GM18909 (cell line): ENCODE measurements around the gene PIH1D1.

Experiments
- ATAC-seq: cut with Tn5 transposase; IDR thresholded peaks from one replicate; pipeline ENCODE4 v1.9.1; 2021; ENCODE audit warnings: mild to moderate bottlenecking; ENCODE audit not compliant: unreplicated experiment, poor library complexity

The PIH1D1 gene

DNA sequence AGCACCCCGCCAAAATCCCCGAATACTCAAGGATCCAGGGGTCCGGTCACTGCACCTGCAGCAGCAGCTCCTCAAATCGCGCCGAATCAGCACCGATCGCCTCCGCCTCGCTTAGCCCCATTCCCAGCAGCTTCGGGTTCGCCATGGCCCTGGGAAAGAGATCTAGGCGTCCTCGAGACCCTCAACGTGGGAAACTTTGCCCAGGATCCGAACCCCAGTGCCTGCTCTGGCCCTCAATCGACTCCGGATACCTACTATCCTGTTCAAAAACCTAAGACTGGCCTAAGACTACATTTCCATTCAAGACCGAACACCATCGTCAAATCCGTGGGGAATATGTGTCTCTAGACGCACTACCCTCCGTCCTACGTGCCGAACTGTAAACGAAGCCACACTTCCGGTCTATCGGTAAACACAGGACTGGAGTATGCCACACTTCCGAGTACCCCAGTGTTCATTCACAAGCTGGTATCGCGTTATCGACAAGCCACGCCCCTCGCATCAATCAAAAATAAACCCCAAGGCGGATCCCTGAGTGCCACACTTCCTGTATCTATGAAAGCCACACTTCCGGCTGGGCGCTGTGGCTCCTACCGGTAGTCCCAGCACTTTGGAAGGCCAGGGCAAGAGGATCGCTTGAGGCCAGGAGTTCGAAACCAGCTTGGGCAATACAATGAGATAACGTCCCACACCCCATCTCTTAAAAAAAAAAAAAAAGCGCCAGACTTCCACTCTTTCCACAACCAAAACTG, at the start of gene PIH1D1:
Gene PIH1D1 (minus strand): TSS at position 385 of the 752 bp plus-strand sequence. CDS start 240 bp downstream, at position 145.
- peak; percentile 64 for ATAC-seq

DNA sequence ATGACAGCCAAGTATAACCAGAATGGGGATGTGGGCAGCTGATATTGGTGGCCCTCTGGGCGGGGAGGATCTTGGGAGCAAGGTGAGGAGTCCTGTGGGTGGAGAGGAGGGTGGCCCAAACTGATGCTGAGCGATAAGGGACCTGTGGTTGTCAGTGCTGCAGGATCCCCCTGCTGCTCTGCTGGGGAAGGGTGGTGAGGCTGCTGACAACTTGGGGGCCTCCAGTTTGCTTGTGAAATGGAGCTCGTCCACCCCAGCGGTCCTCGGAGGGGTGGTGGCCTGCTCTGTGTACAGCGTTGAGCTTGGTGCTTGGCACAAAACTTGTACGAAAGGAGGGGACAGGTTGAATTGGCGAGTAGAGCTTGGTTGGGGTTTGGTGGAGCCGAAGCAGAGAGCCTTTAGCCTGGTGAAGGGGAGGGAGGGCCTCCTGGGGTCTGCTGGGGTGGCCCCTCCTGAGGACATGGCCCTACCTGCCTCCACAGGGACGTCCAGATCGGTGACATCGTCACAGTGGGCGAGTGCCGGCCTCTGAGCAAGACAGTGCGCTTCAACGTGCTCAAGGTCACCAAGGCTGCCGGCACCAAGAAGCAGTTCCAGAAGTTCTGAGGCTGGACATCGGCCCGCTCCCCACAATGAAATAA, 47.5 kb upstream of the PIH1D1 start:
- ATAC-seq: no peak

DNA sequence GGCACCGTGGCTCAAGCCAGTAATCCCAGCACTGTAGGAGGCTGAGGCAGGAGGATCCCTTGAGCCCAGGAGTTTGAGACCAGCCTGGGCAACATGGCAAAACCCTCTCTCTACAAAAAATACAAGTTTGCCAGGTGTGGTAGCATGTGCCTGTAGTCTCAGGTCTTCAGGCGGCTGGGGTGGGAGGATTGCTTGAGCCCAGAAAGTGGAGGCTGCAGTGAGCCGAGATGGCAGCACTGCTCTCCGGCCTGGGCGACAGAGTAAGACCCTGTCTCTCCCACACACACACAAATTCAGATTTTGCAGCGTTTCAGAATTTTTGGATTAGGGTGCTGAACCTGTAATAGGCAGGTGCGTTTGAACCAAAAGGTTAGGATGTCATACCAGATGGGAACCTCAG, 46.9 kb upstream of the PIH1D1 start:
- ATAC-seq: no peak

DNA sequence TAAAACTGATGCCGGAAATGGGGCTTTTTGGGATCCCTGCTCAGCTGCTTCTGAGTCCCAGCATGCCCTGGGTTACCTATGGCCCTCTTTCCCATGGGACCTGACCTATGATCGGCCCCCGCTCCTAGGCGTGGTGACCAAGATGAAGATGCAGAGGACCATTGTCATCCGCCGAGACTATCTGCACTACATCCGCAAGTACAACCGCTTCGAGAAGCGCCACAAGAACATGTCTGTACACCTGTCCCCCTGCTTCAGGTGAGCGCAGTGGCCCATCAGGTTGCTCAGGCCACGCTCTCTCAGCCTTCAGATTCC, 46.1 kb upstream of the PIH1D1 start:
- ATAC-seq: no peak

DNA sequence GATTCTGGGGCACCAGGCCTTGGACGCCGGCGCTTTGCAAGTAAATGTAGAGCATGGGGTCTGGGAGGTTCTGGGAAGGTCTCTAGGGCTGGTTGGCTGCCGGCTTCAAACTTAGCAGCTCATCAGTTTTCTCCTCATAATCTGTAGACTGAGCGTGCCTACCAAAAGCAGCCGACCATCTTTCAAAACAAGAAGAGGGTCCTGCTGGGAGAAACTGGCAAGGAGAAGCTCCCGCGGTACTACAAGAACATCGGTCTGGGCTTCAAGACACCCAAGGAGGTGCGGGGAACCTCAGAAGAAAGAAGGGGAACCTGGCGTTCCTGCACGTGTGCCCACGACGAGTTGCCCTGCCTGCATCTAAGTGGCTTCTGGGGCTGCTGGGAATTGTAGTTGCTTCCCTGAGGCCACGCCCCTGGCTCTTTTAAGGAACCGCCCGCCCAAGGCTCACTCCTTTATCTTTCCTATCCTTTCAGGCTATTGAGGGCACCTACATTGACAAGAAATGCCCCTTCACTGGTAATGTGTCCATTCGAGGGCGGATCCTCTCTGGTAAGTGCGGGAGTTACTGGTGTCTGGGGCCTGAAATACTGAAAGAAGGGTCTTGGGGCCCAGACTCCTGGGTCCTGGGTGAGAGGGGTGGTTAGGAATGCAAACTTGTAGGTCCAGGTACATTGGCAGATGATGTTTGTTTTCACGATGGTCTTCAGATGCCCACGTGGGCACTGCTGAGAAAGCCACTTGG, 45.6 kb upstream of the PIH1D1 start:
- ATAC-seq: no peak

DNA sequence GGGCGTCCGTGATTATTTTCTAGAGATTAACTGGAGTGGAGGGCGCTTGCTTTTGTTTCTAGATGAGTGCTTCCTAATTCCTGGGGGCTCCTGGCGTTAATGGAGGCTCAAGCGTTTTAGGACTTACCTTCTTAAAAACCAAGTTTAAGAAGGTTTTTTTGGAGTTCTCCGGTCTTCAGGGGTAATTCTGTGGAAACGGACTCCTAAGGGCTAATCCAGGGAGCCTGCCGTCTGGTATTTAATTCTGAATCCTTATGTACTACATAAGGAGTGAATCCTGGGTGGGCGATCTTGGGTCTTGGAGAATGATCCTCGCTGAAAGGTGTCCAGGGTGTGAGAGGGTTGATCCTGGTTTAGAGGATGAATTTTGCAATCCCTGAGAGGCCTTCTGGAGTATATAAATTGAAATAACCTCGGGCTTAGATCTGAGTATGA, 45.0 kb upstream of the PIH1D1 start:
- ATAC-seq: no peak

DNA sequence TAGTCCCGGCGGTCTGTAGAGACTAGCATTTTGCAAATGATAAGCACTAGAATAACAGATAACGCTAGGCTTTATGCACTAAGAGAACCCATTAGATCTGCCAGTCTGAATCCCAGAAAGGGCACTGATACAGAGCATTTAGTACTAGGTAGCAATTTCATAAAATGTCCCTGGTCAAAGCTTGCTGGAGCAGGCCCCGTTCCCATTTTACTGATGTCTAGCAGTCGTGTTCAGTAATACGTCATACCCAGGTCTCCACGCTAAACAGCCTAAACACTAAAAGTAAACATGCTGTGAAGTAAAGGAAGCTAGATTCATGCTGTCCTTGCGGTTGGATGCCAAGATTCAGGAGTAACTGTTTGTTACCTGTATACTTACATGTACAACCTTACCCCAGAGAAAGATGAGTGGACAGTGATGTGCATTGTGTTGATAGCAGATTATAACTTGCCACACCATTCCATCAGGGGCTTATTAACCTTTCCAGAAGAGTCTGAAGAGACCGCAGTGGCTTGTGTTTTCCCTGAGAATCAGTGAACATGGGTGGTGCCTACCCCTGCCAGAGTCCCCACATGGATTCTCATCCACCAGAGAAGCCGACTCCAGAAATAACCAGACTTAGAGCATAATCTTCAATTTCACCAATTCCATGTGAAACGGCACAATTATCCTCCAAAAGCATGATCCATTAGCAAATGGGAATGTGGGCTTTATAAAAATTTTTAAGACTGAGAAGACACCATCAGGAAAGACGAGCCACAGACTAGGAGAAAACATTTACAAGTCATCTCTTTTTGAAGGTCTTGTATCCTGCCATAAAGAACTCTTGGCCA, 41.2 kb upstream of the PIH1D1 start:
- no peak for ATAC-seq

DNA sequence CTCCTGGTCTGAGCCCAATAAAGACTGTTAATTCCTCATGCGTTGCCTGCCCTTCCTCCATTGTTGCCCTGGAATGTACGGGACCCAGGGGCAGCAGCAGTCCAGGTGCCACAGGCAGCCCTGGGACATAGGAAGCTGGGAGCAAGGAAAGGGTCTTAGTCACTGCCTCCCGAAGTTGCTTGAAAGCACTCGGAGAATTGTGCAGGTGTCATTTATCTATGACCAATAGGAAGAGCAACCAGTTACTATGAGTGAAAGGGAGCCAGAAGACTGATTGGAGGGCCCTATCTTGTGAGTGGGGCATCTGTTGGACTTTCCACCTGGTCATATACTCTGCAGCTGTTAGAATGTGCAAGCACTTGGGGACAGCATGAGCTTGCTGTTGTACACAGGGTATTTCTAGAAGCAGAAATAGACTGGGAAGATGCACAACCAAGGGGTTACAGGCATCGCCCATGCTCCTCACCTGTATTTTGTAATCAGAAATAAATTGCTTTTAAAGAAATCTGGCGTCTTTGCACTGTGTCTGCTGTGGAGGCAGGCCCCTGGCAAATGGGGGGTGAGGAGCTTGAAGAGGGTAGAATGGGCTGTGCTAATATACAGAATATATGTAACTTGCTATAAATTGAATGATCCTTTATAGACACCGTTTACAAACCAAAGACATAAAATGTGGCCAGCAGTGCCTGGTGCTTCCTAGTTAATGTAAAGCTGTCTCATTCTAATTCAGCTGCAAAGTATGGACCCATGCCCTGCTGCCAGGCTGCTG, 40.4 kb upstream of the PIH1D1 start:
- no peak for ATAC-seq

DNA sequence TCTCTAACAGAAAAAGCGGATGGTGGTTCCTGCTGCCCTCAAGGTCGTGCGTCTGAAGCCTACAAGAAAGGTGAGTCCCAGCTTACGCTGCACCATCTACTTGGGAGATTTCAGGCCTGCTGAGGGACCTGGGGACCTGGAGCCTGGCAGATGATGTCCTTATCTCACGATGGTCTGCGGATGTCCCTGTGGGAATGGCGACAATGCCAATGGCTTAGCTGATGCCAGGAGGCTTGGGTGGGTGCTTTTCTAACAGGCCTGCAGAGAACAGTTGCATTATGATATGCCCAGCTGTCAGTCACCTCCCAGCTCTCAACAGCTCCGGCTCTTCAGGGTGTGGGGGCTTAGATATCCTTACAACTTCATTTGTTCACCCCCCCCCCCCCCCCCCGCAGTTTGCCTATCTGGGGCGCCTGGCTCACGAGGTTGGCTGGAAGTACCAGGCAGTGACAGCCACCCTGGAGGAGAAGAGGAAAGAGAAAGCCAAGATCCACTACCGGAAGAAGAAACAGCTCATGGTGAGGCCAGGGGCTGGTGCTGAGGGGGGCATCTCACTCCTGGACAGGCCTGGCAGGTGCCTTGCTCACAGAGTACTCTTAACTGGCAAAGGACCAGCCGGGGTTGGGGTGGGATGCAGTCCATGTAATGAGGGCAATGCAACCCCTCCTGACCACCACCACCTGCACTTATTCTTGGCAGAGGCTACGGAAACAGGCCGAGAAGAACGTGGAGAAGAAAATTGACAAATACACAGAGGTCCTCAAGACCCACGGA, 39.6 kb upstream of the PIH1D1 start:
- no peak for ATAC-seq

DNA sequence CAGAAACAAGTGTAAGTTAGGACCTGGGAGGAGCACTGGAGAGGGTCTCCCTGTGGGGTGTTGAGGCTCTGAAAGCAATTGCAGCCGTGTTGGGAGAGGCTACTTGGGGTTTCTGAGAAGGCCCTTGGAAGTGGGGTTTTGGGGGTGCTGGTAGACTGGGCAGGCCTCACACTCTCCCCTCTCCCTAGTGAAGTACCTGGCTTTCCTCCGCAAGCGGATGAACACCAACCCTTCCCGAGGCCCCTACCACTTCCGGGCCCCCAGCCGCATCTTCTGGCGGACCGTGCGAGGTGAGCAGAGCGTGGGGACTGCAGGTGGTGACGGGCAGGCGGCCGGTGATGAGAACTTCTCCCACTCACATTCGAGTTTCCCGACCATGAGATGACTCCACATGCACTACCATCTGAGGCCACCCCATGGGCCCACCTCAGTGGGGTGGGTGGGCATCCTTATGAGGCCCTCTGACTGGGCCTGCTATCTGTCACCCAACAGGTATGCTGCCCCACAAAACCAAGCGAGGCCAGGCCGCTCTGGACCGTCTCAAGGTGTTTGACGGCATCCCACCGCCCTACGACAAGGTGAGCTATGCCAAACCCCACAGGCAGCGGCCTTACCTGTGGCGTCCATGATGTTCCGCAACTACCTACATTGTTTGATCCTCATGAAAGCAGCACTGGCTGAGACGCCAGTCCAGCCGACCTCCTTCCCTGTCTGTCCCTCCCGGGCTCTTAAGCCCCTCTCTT, 38.8 kb upstream of the PIH1D1 start:
- ATAC-seq: no peak

DNA sequence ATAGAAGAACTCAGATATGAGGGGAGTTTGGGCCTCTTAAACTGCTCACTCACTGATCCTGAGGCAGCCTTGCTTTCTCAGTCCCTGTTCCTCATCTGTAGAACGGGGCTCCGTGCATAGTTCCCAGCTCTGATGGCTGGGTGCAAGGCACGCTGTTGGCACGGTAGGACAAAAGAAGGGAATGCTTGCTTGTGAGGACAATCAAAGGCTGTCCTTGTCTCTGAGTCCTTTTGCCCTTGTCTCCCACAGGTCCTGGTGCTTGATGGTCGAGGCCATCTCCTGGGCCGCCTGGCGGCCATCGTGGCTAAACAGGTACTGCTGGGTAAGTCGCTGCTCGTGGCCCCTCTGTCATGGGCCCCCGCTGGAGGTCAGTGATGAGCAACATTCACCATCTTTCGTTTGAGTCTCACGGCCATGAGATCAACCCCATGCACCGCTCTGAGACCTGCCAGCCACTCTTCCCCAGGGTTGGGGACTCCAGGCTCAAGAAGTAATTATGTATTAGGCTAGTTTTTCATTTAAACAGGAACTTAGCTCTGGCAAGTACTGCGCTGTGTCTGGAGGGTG, 38.1 kb upstream of the PIH1D1 start:
- ATAC-seq: no peak

DNA sequence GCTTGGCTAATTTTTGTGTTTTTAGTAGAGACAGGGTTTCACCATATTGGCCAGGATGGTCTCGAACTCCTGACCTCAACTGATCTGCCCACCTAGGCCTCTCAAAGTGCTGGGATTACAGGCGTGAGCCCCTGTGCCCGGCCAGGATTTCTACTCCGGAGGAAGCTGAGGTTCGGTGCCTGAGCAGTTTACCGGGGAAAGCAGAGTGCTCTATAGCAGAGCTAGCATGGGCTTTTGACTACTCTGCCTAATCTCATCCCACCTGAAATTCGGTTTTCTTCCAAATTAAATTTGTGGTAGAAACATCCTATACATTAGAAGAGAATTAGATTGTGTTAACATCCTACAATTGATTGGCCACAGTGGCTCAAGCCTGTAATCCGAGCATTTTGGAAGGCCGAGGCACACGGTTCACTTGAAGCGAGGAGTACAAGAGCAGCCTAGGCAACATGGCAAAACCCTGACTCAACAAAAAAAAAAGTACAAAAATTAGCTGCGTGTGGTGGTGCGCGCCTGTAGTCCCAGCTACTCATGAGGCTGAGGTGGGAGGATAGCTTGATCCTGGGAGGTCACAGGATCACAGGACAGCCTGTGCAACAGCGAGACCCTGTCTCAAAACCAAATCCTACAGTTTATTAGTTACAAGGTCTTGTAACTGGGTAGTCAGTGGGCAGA, 37.4 kb upstream of the PIH1D1 start:
- no peak for ATAC-seq

DNA sequence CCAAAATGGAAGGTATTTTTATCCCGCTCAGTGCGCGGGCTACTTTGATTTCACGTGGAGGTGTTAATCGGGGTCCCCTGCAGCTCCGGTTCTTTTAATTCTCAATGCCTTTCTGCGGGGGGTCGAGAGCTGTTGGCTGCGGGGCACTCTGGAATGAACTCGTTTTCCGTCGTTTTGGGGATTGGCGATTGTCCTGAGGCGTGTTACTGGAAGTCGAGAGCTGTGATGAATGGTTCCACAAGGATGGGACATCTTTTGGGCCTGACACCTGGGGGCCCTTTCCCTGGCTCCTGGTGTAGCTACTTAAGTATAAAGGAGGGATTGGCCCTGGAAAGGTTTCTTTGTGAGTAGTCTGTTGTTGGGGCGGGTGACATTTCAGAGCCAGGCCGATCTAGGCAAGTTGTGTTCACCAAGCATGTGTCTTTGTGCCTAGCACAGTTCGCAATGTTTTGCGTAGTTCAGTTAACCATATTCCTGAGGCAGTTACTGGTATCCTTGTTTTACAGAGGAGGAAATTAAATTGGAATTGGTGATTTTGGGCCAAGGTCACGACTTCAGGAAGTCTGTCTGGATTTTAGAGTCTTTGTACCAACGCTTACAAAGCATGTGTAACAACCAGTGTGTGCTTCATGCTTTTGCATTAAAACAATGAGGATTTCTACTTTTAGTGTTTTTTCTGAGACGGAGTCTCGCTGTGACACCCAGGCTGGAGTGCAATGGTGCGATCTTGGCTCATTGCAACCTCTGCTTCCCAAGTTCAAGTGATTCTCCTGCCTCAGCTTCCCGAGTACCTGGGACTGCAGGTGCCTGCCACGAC, 36.6 kb upstream of the PIH1D1 start:
- ATAC-seq: no peak

DNA sequence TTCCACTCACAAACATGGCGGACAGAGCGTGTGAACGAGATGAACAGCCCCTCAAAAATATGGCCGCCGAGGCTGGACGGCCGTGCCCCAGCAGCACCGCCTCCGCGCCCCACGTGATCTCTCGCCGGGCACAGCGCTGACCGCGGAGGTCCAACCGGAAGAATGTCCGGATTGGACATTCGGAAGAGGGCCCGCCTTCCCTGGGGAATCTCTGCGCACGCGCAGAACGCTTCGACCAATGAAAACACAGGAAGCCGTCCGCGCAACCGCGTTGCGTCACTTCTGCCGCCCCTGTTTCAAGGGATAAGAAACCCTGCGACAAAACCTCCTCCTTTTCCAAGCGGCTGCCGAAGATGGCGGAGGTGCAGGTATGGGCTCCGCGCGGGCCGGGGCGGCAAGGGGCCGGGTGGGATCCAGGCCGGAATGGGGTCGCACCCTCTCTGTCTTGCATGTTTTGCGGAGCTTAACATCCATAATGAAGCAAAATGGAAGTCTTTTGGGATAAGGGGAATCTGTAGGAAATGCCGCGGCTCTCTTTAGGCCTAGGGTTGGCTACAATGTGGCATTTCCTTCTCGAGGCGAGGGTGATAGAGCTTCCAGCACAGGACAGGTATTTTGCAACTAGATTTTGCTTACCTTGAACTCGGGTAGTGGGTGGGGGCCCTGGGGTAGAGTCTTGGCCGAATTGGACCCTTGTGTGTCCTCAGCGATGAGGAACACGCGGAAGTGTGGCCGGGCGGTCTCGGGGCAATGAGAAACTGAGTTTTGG, 35.8 kb upstream of the PIH1D1 start, which contains the start of gene RPL13A:
Gene RPL13A (plus strand): TSS at position 332 of the 769 bp plus-strand sequence. CDS start 22 bp downstream, at position 354.
- ATAC-seq: peak; percentile 90

DNA sequence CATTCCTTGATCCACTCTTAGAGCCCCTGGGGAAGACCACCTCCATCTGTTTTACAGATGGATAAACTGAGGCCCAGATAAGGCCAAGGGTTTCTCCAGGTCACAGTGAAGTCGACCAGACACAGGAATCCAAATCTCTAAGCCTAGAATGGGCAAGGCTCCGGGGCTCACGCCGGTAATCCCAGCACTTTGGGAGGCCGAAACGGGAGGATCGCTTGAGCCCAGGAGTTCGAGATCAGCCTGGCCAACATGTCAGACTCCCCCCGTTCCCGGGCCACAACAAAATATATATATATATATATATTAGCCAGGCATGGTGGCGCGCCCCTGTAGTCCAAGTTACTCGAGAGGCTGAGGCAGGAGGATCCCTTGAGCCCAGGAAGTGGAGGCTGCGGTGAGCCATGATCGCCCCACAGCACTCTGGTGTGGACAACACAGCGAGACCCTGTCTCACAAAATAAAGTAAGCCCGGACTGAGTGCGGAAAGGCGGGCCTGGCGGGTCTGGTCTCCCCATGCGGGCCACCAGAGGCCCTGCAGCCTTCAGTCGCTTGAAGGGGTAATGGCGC, 35.2 kb upstream of the PIH1D1 start:
- ATAC-seq: no peak

DNA sequence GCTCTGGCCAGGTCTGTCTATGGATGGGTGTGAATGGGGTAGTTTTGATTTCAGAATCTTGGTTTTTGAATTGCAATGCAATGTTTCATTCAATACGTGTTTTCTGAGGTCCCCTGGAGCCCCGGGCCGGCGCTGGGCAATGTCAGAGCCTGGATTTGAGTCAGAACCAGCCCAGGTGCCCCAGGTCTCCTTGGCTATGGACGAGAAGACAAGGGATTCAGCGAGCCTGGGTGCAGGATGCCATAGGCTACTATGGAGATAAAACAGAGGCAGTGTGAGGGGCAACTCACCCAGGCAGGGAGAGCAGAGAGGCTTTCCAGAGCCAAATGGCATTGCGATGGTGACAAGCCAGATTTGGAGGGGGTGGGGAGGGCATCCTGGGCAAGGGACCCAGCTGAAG, 34.6 kb upstream of the PIH1D1 start:
- ATAC-seq: no peak
